Measurements from ENCODE around the gene CHTF18. TPM values are rescaled to one million over a fixed set of nuclear protein-coding genes. Genes with fewer than 3 reads are reported as not detected.
"Not testable (repeated sequence)": the region's sequence is repeated elsewhere in the genome, so short reads cannot be mapped to it uniquely, and the experiment has no call there.

CHTF18 gene
- 3.6 and 20.0 TPM in 2 replicates for total RNA-seq (ENCODE audit: low replicate concordance)

DNA sequence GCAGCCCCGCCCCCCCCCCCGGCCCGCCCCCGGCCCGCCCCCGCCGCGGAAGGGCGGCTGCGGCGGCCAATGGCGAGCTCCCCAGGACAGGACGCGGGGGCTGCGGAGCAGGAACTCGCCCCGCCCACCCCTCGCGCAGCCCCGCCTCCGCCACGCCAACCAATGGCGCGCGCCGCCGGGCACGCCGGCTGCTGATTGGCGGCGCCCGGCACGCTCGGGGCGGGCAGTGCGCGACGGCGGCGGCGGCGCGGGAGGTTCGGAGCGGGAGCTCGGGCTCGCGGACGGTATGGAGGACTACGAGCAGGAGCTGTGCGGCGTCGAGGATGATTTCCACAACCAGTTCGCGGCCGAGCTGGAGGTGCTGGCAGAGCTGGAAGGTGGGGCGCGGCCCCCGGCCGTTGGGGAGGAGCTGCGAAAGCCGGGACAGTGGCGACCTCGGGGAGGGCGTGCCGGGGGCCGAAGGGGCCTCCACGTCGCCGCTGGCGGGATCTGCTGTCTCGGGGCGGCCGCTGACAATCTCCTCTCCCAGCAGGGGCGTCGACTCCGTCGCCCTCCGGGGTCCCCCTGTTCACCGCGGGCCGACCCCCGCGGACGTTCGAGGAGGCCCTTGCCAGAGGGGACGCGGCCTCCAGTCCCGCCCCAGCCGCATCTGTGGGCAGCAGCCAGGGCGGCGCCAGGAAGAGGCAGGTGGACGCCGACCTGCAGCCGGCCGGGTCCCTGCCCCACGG is at the start of gene CHTF18:
Gene CHTF18 (plus strand): TSS at position 222 of the 728 bp plus-strand sequence. CDS start 65 bp downstream, at position 287.
- TF ChIP-seq, protein P1, sequence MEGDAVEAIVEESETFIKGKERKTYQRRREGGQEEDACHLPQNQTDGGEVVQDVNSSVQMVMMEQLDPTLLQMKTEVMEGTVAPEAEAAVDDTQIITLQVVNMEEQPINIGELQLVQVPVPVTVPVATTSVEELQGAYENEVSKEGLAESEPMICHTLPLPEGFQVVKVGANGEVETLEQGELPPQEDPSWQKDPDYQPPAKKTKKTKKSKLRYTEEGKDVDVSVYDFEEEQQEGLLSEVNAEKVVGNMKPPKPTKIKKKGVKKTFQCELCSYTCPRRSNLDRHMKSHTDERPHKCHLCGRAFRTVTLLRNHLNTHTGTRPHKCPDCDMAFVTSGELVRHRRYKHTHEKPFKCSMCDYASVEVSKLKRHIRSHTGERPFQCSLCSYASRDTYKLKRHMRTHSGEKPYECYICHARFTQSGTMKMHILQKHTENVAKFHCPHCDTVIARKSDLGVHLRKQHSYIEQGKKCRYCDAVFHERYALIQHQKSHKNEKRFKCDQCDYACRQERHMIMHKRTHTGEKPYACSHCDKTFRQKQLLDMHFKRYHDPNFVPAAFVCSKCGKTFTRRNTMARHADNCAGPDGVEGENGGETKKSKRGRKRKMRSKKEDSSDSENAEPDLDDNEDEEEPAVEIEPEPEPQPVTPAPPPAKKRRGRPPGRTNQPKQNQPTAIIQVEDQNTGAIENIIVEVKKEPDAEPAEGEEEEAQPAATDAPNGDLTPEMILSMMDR (IDR thresholded peaks at IDR 0.05; ENCODE audit: insufficient read depth, low read length), result no peak
- peak within 1 kb of the TSS; percentile 91 for H3K4me3 ChIP-seq (ENCODE audit: low read depth, low read length)
- peak; percentile 83 for DNase-seq (ENCODE audit: low read depth)

- DNase-seq (ENCODE audit: low read depth), result no peak
- peak overlapping the region; percentile 82 for H3K4me3 ChIP-seq (ENCODE audit: low read depth, low read length)
- TF ChIP-seq, protein P1 (IDR thresholded peaks at IDR 0.05; ENCODE audit: insufficient read depth, low read length), result no peak
Observed at GRCh38 chr16:739560-740458, 48.6 kb upstream of the CHTF18 start.

DNA sequence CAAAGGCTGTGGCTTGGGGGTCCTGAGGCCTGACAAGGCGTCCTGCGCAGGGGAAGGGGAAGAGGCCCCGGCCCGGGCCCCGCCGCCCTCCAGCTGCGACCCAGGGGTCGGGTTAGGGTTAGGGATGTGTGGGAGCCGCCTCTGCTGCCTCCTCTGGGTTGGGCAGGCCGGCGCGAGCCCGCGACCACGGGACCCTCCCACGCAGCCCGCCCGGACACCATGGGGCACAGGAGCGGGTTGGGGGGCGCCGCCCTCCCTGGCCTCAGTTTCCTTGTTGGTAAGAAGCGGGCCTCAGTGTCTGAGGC is 48.0 kb upstream of the CHTF18 start:
- DNase-seq (ENCODE audit: low read depth), result no peak

GRCh38 chr16:740764-741505 is 47.5 kb upstream of the CHTF18 start, which contains the start of gene CIAO3:
Gene CIAO3, minus strand, starts transcription at chr16:740997. Its CDS starts 12 bp downstream, at chr16:740985.
- TF ChIP-seq, protein P1 (IDR thresholded peaks at IDR 0.05; ENCODE audit: insufficient read depth, low read length), result peak; percentile 70
- H3K4me3 ChIP-seq (ENCODE audit: low read depth, low read length), result peak within 1 kb of the TSS; percentile 82
- DNase-seq (ENCODE audit: low read depth), result peak; percentile 87

More for the DNA sequence above, 48.0 kb upstream of the CHTF18 start:
- TF ChIP-seq, protein P1 (IDR thresholded peaks at IDR 0.05; ENCODE audit: insufficient read depth, low read length), result no peak
- H3K4me3 ChIP-seq (ENCODE audit: low read depth, low read length), result peak overlapping the region; percentile 82

DNA sequence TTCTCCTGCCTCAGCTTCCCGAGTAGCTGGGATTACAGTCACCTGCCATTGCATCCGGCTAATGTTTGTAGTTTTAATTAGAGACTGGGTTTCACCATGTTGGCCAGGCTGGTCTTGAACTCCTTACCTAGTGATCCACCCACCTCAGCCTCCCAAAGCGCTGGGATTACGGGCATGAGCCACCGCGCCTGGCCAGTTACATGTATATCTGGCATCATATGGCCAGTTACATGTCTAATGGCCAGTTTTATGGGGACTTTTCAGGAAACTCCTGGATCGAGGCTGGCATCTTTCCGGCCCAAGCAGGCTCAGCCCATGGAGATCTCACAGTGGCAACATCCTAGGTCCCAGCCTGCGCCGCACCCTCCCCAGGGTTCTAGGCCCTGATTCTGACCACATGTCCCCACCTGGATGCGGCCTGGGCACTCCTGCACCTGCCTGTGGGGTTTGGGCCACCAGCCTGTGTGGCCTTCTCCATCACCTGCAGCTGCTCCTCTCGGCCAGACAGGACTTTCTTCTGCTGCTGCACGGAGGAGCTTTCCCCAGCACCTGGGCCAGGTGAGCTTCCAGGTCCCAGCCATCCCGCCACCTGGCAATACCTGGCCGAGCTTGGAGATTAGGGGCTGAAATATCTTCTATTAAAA is 46.3 kb upstream of the CHTF18 start:
- TF ChIP-seq, protein P1 (IDR thresholded peaks at IDR 0.05; ENCODE audit: insufficient read depth, low read length), result no peak
- H3K4me3 ChIP-seq (ENCODE audit: low read depth, low read length), result no peak overlapping the region
- DNase-seq (ENCODE audit: low read depth), result no peak

DNA sequence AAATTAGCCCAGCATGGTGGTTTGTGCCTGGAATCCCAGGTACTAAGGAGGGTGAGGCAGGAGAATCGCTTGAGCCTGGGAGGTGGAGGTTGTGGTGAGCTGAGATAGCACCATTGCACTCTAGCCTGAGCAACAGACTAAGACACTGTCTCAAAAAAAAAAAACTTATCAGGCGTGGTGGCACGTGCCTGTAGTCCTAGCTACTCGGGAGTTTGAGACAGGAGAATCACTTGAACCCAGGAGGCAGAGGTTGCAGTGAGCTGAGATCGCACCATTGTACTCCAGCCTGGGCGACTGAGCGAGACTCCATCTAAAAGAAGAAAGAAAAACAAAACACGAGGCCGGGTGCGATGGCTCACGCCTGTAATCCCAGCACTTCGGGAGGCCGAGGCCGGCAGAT is 45.5 kb upstream of the CHTF18 start:
- DNase-seq (ENCODE audit: low read depth); H3K4me3 ChIP-seq (ENCODE audit: low read depth, low read length): not testable (repeated sequence)

Data from fibroblast of the aortic adventitia (primary cell).